ENCODE results near the gene TRIM17.

- TF ChIP-seq POLR2AphosphoS5 (IDR thresholded peaks at IDR 0.05; ENCODE audit: low read depth, low read length) = no peak
- no peak for TF ChIP-seq POLR2A (IDR thresholded peaks at IDR 0.05; ENCODE audit: low read depth, low read length)
- TF ChIP-seq TAF1 (IDR thresholded peaks at IDR 0.05; ENCODE audit: low read depth, low read length) = no peak
- no peak for TF ChIP-seq SPI1 (IDR thresholded peaks at IDR 0.05; ENCODE audit: low read depth, low read length)
Observed at GRCh38 chr1:228445843-228446650, 29.4 kb upstream of the TRIM17 start.

Measured in GM12891 (cell line).